Measurements from ENCODE around the gene MAGI1.

Gene MAGI1

DNA sequence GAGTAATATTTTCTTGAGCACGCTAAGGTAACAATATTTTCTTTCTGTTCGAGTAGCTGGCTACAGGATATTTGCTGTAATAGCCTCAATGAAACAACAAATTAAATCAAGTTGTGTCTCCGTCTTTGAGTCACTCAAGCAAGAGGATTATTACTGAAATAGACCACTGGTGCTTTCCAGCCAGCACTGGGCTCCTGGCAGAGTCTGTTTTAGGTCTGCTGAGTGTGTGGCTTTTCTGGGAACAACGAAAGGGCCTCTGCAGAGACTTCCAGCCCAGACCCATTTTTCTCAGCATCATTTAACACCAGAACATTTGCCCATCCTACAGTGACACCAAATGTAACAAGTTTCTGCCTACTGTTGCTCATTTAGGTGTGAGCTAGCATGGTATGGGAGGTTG is 652.9 kb downstream of the MAGI1 start:
- DNase-seq: no peak

GRCh38 chr3:65381496-65382010 is 657.2 kb downstream of the MAGI1 start:
- peak; percentile 9 for DNase-seq

- no peak for DNase-seq
Measured at GRCh38 chr3:65379223-65379622, 659.5 kb downstream of the MAGI1 start.

DNA sequence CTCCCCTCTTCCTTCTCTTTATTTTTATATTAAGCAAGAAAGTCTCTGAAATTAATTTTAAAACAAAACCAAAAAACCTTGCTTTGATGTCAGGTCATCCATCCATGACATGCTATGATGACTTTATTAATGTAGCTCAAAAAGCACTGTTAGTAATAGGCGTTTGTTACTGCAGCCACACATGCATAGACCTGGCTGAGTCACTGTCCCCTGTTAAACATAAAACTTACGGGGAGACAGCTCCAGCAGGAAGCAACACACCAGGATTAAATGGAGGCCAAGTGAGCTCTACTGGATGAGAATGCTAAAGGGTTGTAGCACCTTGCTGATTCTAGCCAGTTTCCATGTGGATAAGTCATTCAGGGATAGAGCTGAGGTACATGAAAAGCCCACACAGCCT is 661.1 kb downstream of the MAGI1 start:
- DNase-seq: no peak

- DNase-seq: no peak
Measured at GRCh38 chr3:65376426-65376825, 662.3 kb downstream of the MAGI1 start.

DNA sequence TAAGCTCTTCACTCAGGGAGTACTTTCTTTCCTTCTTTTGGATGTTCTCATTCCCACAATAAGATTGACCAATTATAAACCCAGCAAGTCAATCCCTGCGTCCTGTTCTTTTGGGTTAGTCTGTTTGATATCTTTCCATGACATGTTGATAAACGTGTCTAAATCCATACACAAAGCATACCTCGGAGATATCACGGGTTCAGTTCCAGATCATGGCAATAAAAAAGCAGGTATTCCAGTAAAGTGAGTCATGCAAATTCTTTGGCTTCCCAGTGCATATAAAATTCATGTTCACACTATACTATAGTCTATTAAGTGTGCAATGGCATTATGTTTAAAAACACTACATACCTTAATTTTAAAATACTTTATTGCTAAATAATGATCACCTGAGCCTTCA is 667.7 kb downstream of the MAGI1 start:
- DNase-seq: no peak

DNA sequence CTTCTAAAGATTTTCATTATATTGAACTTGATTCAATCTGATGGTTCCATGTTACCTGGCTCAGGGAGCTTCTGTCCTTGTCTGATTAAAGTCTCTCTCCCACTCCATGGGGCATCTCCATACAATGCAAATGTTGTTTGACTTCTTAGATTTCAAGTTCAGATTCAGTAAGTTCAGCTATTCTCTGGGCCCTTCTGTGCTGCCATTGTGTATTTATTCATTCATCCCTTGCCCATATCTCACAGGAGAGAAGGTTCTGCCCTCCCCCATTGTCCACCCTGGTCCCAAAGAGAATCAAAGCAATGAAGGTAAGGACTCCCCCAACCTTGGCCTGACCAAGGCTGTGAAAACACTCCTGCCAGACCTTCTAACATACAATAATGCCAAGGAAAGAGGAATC is 669.9 kb downstream of the MAGI1 start:
- DNase-seq: no peak

DNA sequence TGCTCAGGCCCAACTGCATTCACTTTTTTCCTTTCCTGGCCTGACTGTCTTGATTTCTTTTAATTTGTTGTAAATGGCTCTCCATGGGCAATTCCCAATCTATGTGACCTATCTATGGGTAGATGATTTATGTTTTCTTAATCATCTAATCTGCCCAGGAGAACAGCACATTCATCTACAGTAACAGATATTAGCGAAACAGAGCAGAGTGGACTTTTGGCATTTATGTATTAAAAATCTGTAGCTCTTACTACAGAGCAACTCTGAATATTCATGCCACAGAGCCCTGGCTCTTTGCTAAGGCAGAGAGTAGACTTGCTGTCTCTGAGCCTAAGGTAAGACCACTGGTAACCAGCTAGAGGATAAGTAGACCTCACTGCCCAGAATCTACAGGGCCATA is 676.0 kb downstream of the MAGI1 start:
- DNase-seq: no peak

GRCh38 chr3:65361448-65361847 is 677.3 kb downstream of the MAGI1 start:
- DNase-seq: no peak

DNA sequence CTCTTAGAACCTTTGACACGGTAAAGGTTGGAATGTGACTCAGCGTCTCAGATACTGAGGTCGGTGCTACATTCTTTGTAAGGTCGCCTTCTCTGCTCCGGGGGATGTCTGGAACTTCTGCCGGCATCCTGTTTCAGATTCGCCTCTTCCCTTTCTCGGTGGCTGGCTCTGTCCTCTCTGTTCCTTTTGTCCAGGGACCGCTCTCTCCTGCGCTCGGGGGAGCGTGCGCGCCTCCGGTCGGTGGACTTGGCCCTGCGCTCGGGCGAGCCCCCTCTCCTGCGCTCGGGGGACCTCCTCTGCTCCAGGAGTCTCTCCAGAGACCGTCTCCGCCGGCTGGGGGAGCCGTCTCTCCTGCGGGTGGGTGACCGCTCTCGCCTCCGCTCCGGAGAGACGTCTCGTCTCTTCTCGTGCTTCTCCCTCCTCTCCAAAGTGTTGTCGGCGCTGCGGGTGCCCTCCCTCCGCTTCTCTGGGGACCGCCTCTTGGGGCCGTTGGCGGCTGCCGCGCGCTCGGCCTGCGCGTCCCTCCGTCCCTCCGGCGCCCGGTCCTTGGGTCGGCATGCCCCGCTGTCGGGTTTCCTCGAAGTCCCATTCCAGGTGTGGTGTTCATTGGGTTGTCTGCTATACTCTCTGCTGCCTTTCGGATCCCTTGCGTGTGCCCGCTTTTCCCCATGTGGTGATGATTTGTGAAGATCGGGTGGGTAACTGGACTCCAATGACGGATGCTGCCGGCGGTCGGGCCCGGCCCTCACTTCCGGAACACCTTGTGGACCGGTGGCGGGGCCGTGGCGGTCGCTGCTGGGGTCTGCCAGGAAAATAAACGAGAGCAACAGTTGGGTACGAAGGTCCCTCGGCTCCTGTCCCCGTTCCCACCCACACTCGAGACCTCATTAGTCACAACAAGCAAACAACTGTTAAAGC is 682.1 kb downstream of the MAGI1 start:
- DNase-seq: no peak

- no peak for DNase-seq
Measured at GRCh38 chr3:65354880-65355279, 683.8 kb downstream of the MAGI1 start.

DNA sequence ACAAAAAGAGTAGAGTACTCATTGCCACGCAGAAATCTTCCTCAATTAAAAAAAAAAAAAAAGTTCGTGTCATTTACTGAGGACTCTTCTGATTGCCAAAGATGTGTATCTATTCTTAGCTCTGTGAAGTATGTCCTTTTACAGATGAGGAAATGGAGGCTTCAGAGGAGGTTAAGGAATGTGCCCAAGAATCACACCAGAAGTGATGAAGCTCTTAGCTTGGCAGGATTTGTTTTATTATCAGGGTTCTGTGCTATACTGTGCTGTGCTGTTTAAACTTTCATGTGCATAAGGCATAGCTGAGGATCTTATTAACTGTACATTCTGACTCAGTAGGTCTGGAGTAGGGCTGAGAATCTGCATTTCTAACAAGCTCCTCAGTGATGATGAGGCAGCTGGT is 685.8 kb downstream of the MAGI1 start:
- peak; percentile 35 for DNase-seq

DNA sequence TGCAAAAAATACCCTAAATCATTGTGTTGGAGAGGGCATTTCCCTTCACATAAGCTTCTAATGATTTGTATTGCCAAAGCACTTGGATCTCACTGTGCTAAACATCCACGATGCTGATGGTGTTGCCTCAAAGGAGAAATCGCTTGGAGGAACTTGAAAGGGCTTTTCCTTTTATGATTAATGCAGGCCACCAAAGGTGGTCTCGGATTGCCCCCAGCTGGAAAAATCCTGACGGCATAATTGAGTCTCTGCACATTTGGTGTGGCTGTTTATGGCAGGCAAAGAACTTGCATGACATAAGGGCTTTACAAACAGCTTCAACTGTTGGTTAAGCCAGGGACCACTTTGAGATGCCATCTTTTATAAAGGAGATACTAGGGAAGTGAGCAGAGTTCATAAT is 687.0 kb downstream of the MAGI1 start:
- DNase-seq: no peak

DNA sequence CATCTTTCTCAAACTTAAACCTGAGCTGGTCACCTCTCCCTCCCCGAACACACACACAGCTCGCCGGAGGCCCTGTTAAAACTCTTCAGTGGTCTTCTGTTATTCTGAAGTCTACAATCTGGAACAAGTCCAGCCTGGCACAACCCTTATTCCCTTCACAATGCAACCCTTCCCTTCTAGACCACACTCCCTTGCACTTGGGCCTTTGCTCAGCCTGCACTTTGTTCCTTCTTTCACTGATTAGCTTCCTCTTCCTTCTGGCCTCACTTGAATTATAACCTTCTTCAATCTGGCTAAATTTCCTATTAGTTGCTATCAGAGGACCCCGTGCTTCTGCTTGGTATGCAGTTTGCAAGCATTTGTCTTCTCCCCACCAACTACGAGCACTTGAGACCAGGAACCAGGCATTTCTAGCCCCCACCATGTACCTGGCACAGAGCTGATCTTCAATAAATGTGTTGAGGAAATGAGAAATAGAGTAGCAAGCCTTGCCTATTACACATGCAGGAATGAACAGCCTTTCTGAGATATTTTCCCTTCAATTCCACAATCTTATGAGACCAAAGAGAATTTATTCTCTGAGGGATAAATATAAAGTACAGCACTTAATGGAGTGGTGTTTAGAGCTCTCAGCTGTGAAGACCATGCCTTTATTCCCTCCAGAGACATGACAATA is 687.8 kb downstream of the MAGI1 start:
- no peak for DNase-seq

GRCh38 chr3:65348398-65348995 is 690.2 kb downstream of the MAGI1 start:
- DNase-seq: peak; percentile 48

DNA sequence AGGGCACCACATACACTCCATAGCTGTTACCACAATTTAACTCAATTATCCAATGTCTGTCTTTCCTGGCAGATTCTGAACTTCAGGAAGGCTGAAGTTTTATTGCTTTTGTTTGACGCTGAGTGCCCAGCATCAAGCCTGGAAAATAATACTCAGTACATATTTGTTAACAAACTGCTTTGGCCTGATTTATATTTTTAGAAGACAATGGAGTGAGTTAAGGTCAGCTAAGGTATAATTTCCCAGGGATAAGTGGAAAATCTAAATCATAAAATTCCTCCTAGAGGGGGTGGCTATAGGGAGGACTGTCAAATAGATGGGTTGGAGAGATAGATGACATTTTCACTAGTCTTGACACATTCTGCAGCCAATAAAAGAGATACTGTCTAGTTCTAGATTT is 691.6 kb downstream of the MAGI1 start:
- DNase-seq: no peak

DNA sequence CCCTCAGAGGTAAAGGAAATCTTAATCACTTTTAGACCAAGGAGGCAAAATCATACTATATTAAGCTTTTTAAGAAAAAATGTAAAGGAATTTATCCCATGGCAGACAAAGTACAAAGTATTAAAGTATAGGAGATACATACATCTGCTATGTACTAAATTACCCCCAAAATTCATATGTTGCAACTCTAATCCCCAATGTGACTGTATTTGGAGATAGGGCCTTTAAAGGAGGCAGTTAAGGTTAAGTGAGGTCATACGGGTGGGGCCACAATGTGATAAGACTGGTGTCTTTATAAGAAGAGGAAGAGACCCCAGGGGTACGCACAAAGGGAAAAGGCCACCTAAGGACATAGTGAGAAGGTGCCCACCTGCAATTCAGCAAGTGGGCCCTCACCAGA is 693.9 kb downstream of the MAGI1 start:
- no peak for DNase-seq

DNA sequence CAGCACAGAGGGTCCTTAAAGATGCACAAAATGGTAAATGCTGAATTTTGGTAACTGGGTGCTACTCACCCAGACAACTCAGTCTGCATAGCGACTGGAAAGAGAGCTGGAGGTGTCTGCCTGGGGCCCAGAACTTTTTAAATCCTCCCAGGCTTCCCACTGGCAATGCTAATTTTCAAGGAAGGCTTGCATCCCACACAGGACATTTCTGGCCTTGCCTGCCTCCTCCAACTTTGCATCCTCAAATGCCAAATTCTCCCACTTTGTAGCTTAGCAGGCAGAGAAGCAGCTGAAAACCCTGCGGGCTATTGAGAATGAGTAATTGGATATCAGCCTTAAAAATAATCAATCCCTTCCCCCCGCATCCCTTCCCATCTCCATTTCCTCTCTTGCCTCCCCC is 694.3 kb downstream of the MAGI1 start:
- DNase-seq: no peak

DNA sequence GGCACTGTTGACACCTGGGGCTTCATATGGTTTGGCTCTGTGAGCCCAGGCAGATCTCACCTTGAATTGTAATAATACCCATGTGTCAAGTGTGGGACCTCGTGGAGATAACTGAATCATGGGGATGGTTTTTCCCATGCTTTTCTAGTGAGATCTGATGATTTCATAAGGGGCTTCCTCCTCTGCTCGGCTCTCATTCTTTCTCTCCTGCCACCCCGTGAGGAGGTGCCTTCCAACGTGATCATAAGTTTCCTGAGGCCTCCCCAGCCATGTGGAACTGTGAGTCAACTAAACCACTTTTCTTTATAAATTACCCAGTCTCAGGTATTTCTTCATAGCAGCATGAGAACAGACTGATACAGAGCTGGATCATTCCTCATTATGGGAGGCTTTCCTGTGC is 695.0 kb downstream of the MAGI1 start:
- no peak for DNase-seq

DNA sequence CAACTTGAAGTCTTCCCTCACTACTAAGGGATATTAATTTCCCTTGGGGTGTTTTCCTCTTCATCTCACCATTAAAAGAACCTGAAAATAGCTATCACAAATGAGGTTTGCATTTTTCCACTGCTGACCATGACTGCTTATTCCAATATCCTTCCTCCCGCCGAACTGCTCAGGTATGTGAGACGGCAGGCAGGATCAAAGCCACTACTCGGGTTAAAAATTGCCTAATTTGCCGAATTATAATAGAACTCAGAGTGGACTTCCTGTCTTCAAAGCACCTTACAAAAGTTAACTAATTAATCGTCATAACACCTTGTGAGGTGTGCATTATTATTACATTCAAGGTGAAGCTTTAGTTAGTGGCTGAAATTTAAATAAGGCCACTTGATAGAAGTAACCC is 695.7 kb downstream of the MAGI1 start:
- DNase-seq: no peak

DNA sequence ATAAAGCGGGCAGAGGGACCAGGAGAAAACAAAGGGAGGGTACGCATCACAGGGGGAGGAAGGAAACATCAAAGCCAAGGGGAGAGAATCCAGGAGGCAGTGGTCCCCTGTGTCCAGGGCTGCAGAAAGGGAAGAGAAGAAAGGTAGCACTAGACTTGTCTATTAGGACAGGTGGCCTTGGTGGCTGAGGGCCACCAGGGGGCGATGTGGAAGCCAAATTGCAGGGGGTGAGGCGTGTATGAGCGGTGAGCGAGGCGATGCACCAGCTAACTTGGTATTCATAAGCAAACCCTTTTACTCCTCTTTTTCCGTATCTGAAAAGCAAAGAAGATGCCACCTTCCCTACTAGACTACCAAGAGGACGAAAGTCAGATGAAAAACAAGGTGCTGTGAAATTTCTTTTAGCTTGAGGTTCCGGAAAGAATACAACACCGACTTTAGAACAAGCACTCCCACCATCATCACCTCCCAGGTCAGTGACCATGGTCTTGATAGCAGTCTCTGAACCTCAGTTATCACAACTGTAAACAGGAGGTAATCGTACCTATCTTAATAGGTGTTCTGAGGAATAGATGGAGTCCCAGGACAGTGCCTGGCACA is 696.5 kb downstream of the MAGI1 start:
- DNase-seq: peak; percentile 27

GRCh38 chr3:65339192-65339740 is 699.5 kb downstream of the MAGI1 start:
- DNase-seq: no peak

GRCh38 chr3:65338571-65338970 is 700.1 kb downstream of the MAGI1 start:
- peak; percentile 13 for DNase-seq

All from fibroblast of upper back skin (primary cell).